DOHH2 (cell line): ENCODE results near the gene B3GALT2.

Experiments used
- H3F3A ChIP-seq: fragments of 200-600 bp; sonication (generic), shearing (Covaris generic); 2 replicates; pipeline ENCODE4 v1.6.0; 2016; ENCODE audit warnings: antibody characterized with exemption, mild to moderate bottlenecking; ENCODE audit not compliant: control insufficient read depth, insufficient read depth
- H3K27ac ChIP-seq: fragments of 200-600 bp; sonication (generic); 2 replicates; pipeline ENCODE4 v1.5.1; 2014; ENCODE audit warnings: low read depth, mild to moderate bottlenecking, low read length, moderate library complexity
- H3K27me3 ChIP-seq: fragments of 200-600 bp; sonication (generic); 2 replicates; pipeline ENCODE4 v1.6.1; 2014; ENCODE audit warnings: mild to moderate bottlenecking, low read length, mixed read lengths; ENCODE audit not compliant: control insufficient read depth
- H3K36me3 ChIP-seq: fragments of 200-600 bp; sonication (generic); 2 replicates; pipeline ENCODE4 v1.6.1; 2014; ENCODE audit warnings: mild to moderate bottlenecking, low read length, moderate library complexity, mixed read lengths; ENCODE audit not compliant: control insufficient read depth
- H3K4me1 ChIP-seq: fragments of 200-600 bp; sonication (generic); 2 replicates; pipeline ENCODE4 v1.6.1; 2014; ENCODE audit warnings: mild to moderate bottlenecking, low read length, mixed read lengths; ENCODE audit not compliant: control insufficient read depth
- H3K4me2 ChIP-seq: fragments of 200-600 bp; sonication (generic); 2 replicates; pipeline ENCODE4 v1.6.0; 2014; ENCODE audit warnings: mild to moderate bottlenecking, low read length, moderate library complexity
- H3K4me3 ChIP-seq: fragments of 200-600 bp; sonication (generic); 2 replicates; pipeline ENCODE4 v1.5.1; 2014; ENCODE audit warnings: mild to moderate bottlenecking, low read length, mixed read lengths
- H3K79me2 ChIP-seq: fragments of 200-600 bp; sonication (generic); 2 replicates; pipeline ENCODE4 v1.6.1; 2014; ENCODE audit warnings: mild to moderate bottlenecking, low read length, mixed read lengths; ENCODE audit not compliant: control insufficient read depth
- H3K9me2 ChIP-seq: fragments of 200-600 bp; sonication (generic); replicated peaks from 2 replicates; pipeline ENCODE4 v1.6.1; 2014; ENCODE audit warnings: mild to moderate bottlenecking, low read length, mixed read lengths; ENCODE audit not compliant: control insufficient read depth
- H3K9me3 ChIP-seq: fragments of 200-600 bp; sonication (generic); 2 replicates; pipeline ENCODE4 v1.6.1; 2014; ENCODE audit warnings: antibody characterized with exemption, low read length, mixed read lengths; ENCODE audit not compliant: control insufficient read depth, insufficient read depth
- H4K20me1 ChIP-seq: fragments of 200-600 bp; sonication (generic); 2 replicates; pipeline ENCODE4 v1.6.0; 2014; ENCODE audit warnings: low read depth, mild to moderate bottlenecking, antibody characterized with exemption, low read length, moderate library complexity; ENCODE audit not compliant: control insufficient read depth, insufficient read depth
- EZH2phosphoT487 ChIP-seq: fragments of 200-600 bp; sonication (generic); IDR thresholded peaks from 2 replicates; pipeline ENCODE4 v1.6.1; 2017; ENCODE audit warnings: borderline replicate concordance, mild to moderate bottlenecking, antibody characterized with exemption, low read length, moderate library complexity, mixed read lengths
- TF ChIP-seq, protein P1 (sequence below): fragments of 200-600 bp; sonication (generic); IDR thresholded peaks from one replicate; pipeline ENCODE4 v1.5.1; 2014; ENCODE audit warnings: antibody characterized with exemption, mild to moderate bottlenecking, low read depth, low read length; ENCODE audit not compliant: poor library complexity, severe bottlenecking

B3GALT2 gene

GRCh38 chr1:193210996-193211395 lies 24.6 kb upstream of the B3GALT2 start:
- Histone ChIP-seq H3K36me3 (peaks cover 62% of the 10 kb centered on the region), H3K27ac (no peak overlapping the region), H3K27me3 (no peaks in the 10 kb centered on the region), H3K4me1 (no peaks in the 10 kb centered on the region), H3K4me3 (no peak overlapping the region), H3K9me2 (no peaks in the 10 kb centered on the region), H4K20me1 (no peaks in the 10 kb centered on the region), H3K4me2 (no peak overlapping the region), H3F3A (no peaks in the 10 kb centered on the region), H3K79me2 (no peaks in the 10 kb centered on the region), H3K9me3 (peaks cover 3% of the 10 kb centered on the region; the same call in 1 of the 2 replicates)
- TF ChIP-seq, protein P1, sequence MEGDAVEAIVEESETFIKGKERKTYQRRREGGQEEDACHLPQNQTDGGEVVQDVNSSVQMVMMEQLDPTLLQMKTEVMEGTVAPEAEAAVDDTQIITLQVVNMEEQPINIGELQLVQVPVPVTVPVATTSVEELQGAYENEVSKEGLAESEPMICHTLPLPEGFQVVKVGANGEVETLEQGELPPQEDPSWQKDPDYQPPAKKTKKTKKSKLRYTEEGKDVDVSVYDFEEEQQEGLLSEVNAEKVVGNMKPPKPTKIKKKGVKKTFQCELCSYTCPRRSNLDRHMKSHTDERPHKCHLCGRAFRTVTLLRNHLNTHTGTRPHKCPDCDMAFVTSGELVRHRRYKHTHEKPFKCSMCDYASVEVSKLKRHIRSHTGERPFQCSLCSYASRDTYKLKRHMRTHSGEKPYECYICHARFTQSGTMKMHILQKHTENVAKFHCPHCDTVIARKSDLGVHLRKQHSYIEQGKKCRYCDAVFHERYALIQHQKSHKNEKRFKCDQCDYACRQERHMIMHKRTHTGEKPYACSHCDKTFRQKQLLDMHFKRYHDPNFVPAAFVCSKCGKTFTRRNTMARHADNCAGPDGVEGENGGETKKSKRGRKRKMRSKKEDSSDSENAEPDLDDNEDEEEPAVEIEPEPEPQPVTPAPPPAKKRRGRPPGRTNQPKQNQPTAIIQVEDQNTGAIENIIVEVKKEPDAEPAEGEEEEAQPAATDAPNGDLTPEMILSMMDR, result no peak
- no peak for TF ChIP-seq EZH2phosphoT487

DNA sequence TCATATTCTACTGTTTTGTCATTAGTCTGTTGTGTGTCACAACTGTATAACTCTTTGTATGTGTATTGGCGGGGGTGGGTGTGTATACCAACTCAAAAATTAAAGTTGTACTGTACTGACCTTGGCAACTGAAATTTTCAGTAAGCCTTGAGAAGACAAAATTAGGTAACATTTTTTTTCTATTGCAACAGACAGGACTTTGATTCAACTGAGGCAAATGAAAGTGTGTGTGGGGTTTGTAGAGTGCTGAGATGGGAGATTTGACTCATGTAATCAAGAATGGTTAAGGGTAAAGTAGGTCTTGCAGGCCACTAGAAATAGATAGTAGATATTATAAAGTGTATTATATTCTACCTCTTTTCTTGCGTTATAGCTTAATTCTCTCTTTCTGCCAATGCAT lies 14.6 kb upstream of the B3GALT2 start:
- peaks cover 15% of the 10 kb centered on the region for H3K36me3 ChIP-seq
- H3K4me2 ChIP-seq, result no peak overlapping the region
- H3K4me1 ChIP-seq, result no peaks in the 10 kb centered on the region
- TF ChIP-seq EZH2phosphoT487, result no peak
- TF ChIP-seq, protein P1, result no peak
- H3K27ac ChIP-seq, result no peak overlapping the region
- H3K9me3 ChIP-seq, result peaks cover under 1% of the 10 kb centered on the region; the same call in 1 of the 2 replicates
- H3K9me2 ChIP-seq, result no peaks in the 10 kb centered on the region
- no peaks in the 10 kb centered on the region for H3K27me3 ChIP-seq
- H3F3A ChIP-seq, result no peaks in the 10 kb centered on the region
- H4K20me1 ChIP-seq, result no peaks in the 10 kb centered on the region
- no peak overlapping the region for H3K4me3 ChIP-seq
- H3K79me2 ChIP-seq, result peaks cover 16% of the 10 kb centered on the region

- peaks cover 22% of the 10 kb centered on the region for H3K79me2 ChIP-seq
- no peak overlapping the region for H3K4me2 ChIP-seq
- TF ChIP-seq, protein P1, result no peak
- no peak for TF ChIP-seq EZH2phosphoT487
- H3K27ac ChIP-seq, result no peak overlapping the region
- H3F3A ChIP-seq, result no peaks in the 10 kb centered on the region
- peaks cover 8% of the 10 kb centered on the region for H3K36me3 ChIP-seq
- H3K27me3 ChIP-seq, result no peaks in the 10 kb centered on the region
- no peaks in the 10 kb centered on the region for H3K9me2 ChIP-seq
- no peaks in the 10 kb centered on the region for H3K9me3 ChIP-seq
- no peak overlapping the region for H3K4me3 ChIP-seq
- H4K20me1 ChIP-seq, result no peaks in the 10 kb centered on the region
- H3K4me1 ChIP-seq, result no peaks in the 10 kb centered on the region
These were observed 13.5 kb upstream of the B3GALT2 start for GRCh38 chr1:193199940-193200339.
